IMR-90 (cell line): ENCODE measurements around the gene PON1.

Experiments
- POLR2A ChIP-seq: IDR thresholded peaks from 2 replicates; pipeline ENCODE4 v1.6.1; 2012; ENCODE audit warnings: mild to moderate bottlenecking, low read depth, low read length
- RAD21 ChIP-seq: IDR thresholded peaks from 2 replicates; pipeline ENCODE4 v1.6.1; 2012; ENCODE audit warnings: low read length, improper control_type of control experiment

DNA sequence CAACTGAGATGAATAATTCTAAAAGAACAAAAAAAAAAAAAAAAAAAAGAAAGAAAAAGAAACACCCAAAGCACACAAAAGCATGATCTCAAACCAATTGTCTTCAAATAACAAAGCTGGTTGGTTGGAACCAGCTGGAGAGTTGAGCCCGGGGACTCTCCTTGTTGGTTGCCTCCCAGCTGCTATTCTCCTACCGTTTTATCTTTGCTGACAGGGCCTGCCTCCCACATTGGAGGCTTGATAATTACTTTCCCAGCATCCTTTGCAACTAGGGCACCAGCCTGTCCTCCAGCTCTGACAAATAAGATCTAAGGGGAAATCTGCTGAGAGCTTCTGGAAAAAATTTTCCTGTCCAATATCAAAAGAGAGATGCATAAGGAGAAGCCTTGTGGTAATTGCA is 6.8 kb downstream of the PON1 start:
- TF ChIP-seq RAD21 (no peak), POLR2A (no peak)
